Panc1 (cell line): Measurements from ENCODE around the gene C1orf232. TPM values are rescaled to one million over a fixed set of nuclear protein-coding genes. Genes with fewer than 3 reads are reported as not detected.

Experiments
- ATAC-seq: fragments of 200-7000 bp; cut with Tn5 transposase; 2 replicates; pipeline ENCODE4 v1.9.1; 2020; ENCODE audit warnings: mild to moderate bottlenecking, moderate library complexity
- BruUV-seq: library from RNA; stranded (reverse); fragments of 400-500 nt; replicated peaks from 2 replicates; lab custom pipeline; 2021; lab: Mats Ljungman, UMichigan
- CTCF ChIA-PET: fragments of 300-600 bp; sonication (Branson Sonifier 250); formaldehyde crosslinking; loops from one replicate; lab custom pipeline; 2022; ENCODE audit warnings: antibody characterized with exemption; lab: Charles Lee
- POLR2A ChIA-PET: fragments of 300-600 bp; sonication (Branson Sonifier 250); formaldehyde crosslinking; loops from one replicate; lab custom pipeline; 2022; ENCODE audit warnings: antibody characterized with exemption; lab: Charles Lee
- DNase-seq: peaks from one replicate; pipeline ENCODE4 v3.0.0-alpha.2; 2010; ENCODE audit warnings: low read depth, low spot score
- H3K27ac ChIP-seq: 2 replicates; pipeline ENCODE4 v1.5.1; 2011; ENCODE audit warnings: mild to moderate bottlenecking, low read length, inconsistent platforms
- H3K27me3 ChIP-seq: fragments of 200-500 bp; sonication (Bioruptor generic); 2 replicates; pipeline ENCODE4 v1.6.0; 2014; ENCODE audit warnings: low read length, inconsistent platforms; ENCODE audit not compliant: control insufficient read depth, insufficient read depth
- H3K36me3 ChIP-seq: fragments of 200-500 bp; sonication (Bioruptor generic); 2 replicates; pipeline ENCODE4 v1.5.1; 2014; ENCODE audit warnings: inconsistent platforms, mild to moderate bottlenecking, low read length, moderate library complexity; ENCODE audit not compliant: control insufficient read depth, insufficient read depth
- H3K4me1 ChIP-seq: 2 replicates; pipeline ENCODE4 v1.5.1; 2011; ENCODE audit warnings: inconsistent platforms, mild to moderate bottlenecking, low read length, moderate library complexity; ENCODE audit not compliant: control insufficient read depth, insufficient read depth
- H3K4me3 ChIP-seq, 2 experiments: 2 replicates each; pipeline ENCODE4 v1.5.1; 2011 to 2012; ENCODE audit warnings: low read depth in 2 of 2, low read length in 2 of 2, mild to moderate bottlenecking in 2 of 2, inconsistent platforms in 1 of 2, moderate library complexity in 1 of 2
- H3K9me3 ChIP-seq: fragments of 200-500 bp; sonication (Bioruptor generic); 2 replicates; pipeline ENCODE4 v1.5.1; 2014; ENCODE audit warnings: low read depth, mild to moderate bottlenecking, inconsistent platforms, low read length, moderate library complexity; ENCODE audit not compliant: control insufficient read depth, insufficient read depth
- CTCF ChIP-seq: fragments of 450-650 bp; IDR thresholded peaks from 2 replicates; pipeline ENCODE4 v1.5.1; 2017; ENCODE audit warnings: mild to moderate bottlenecking
- POLR2AphosphoS5 ChIP-seq: IDR thresholded peaks from 2 replicates; pipeline ENCODE4 v1.6.1; 2012; ENCODE audit warnings: mild to moderate bottlenecking, low read depth, low read length, moderate library complexity
- REST ChIP-seq, 2 experiments: IDR thresholded peaks; 2 replicates each; pipeline ENCODE4 v1.6.1; 2011 to 2012; ENCODE audit warnings: low read depth in 2 of 2, control low read depth in 1 of 2, low read length in 1 of 2, mild to moderate bottlenecking in 1 of 2, moderate library complexity in 1 of 2; ENCODE audit not compliant: insufficient read depth in 1 of 2
- SIN3A ChIP-seq: IDR thresholded peaks from 2 replicates; pipeline ENCODE4 v1.6.1; 2012; ENCODE audit warnings: low read depth, mild to moderate bottlenecking, low read length, moderate library complexity, borderline replicate concordance; ENCODE audit not compliant: insufficient read depth
- TCF7L2 ChIP-seq: IDR thresholded peaks from 2 replicates; pipeline ENCODE4 v1.6.1; 2011; ENCODE audit warnings: mild to moderate bottlenecking, low read depth, low read length, inconsistent platforms
- in situ Hi-C: cut with HindIII; loops from 2 replicates; pipeline ENCODE4 v1.10.0; 2016; ENCODE audit warnings: low sequenced_read_pairs, low pct_unique_long_range_greater_than_20kb
- intact Hi-C: fragments of 100-400 bp; cut with micrococcal nuclease; formaldehyde crosslinking; loops from one replicate; pipeline ENCODE4 v1.10.0; 2022; ENCODE audit not compliant: unreplicated experiment
- total RNA-seq: library from RNA; stranded (reverse); gene quantifications from one replicate; pipeline ENCODE4 v1.2.1, GENCODE V29; 2021; ENCODE audit not compliant: unreplicated experiment

The C1orf232 gene
- total RNA-seq, 1 experiment from 2014 or later, result not detected

- H3K27ac ChIP-seq, result no peak overlapping the region
- in situ Hi-C loops (no loop called here), intact Hi-C loops (no loop called here)
- H3K9me3 ChIP-seq, result no peaks in the 10 kb centered on the region
- no peak overlapping the region for H3K4me3 ChIP-seq
- DNase-seq (no peak), ATAC-seq (no peak)
- BruUV-seq, result no TSS peak
- H3K4me1 ChIP-seq, result peaks cover 10% of the 10 kb centered on the region
- H3K36me3 ChIP-seq, result no peaks in the 10 kb centered on the region
- ChIA-PET CTCF (interaction anchor here (0.6 kb wide), 1 partner anchor 8 kb away, joined by 3 read pairs; no protein-coding TSS in a partner anchor), POLR2A (interaction anchor here (0.6 to 1.2 kb wide), 2 partner anchors 17 to 45 kb away, joined by 7 to 10 read pairs; no protein-coding TSS in a partner anchor)
- TF ChIP-seq REST (IDR thresholded peaks at IDR 0.05; ENCODE audit: insufficient read depth in 1 of 2, low read depth in 2 of 2, low read length in 1 of 2) (no peak), SIN3A (no peak), CTCF (no peak), POLR2AphosphoS5 (no peak), TCF7L2 (no peak)
- no peaks in the 10 kb centered on the region for H3K27me3 ChIP-seq
Measured at GRCh38 chr1:26130695-26131094, 38.1 kb downstream of the C1orf232 start.

- no peaks in the 10 kb centered on the region for H3K9me3 ChIP-seq
- H3K4me3 ChIP-seq, result no peak overlapping the region
- POLR2A ChIA-PET, result interaction anchor here (0.7 to 1.2 kb wide), 2 partner anchors 17 to 23 kb away, joined by 4 to 10 read pairs; no protein-coding TSS in a partner anchor
- DNase-seq, result no peak
- intact Hi-C loops (no loop called here), in situ Hi-C loops (no loop called here)
- peaks cover 11% of the 10 kb centered on the region for H3K4me1 ChIP-seq
- CTCF ChIA-PET, result interaction anchor here (0.7 kb wide), 1 partner anchor 39 kb away, joined by 3 read pairs; no protein-coding TSS in a partner anchor
- no TSS peak for BruUV-seq
- ATAC-seq, result no peak
- H3K36me3 ChIP-seq, result no peaks in the 10 kb centered on the region
- TF ChIP-seq CTCF (no peak), POLR2AphosphoS5 (no peak), TCF7L2 (no peak), SIN3A (no peak), REST (IDR thresholded peaks at IDR 0.05; ENCODE audit: insufficient read depth in 1 of 2, low read depth in 2 of 2, low read length in 1 of 2) (no peak)
- H3K27ac ChIP-seq, result no peak overlapping the region
- H3K27me3 ChIP-seq, result no peaks in the 10 kb centered on the region
Measured at GRCh38 chr1:26129778-26130177, 39.0 kb downstream of the C1orf232 start.
